Fibroblast of skin of right biceps (primary cell): ENCODE data around the gene WDR76.
"Not testable (repeated sequence)": the region's sequence is repeated elsewhere in the genome, so short reads cannot be mapped to it uniquely, and the experiment has no call there.

Experiments used
- DNase-seq: peaks from one replicate; pipeline ENCODE4 v3.0.0-alpha.2; 2013

The WDR76 gene

GRCh38 chr15:43826508-43827341, at the start of gene WDR76:
Gene WDR76, plus strand, starts transcription at chr15:43827002. Its CDS starts 31 bp downstream, at chr15:43827033.
- peak; percentile 88 for DNase-seq

DNA sequence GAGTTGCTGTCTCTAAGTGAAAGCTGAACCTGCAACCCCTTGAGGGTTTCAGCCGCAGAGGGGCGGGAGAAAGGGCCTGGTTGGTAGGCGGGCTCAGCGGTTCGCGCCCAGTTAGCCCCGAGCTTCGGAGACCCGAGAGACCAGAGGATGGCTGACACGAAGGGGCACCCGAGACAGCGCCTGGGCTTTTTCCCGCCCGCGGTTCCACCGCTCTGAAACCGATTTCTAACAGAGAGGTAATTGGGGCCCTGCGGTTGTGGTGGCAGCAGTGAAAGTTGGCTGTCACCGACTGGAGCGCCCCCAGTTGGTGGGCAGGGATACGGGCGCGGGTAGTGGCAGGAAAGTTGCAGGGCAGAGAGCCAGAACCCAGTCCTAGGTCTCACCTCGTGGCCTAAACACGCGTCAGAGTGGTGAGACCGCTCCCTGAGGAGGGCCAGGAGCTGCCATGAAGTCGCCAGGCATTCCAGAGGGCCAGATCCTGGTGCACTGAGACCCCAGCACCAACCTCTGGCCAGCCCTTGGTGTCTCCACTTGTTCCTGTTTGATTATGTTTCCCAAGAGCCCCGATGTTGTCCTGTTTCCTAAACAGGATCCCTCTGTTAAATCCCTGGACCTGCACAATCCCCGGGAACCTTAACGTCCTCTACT, 49.4 kb upstream of the WDR76 start:
- peak; percentile 67 for DNase-seq

- DNase-seq = no peak
Observed at GRCh38 chr15:43779016-43779415, 47.8 kb upstream of the WDR76 start.

DNA sequence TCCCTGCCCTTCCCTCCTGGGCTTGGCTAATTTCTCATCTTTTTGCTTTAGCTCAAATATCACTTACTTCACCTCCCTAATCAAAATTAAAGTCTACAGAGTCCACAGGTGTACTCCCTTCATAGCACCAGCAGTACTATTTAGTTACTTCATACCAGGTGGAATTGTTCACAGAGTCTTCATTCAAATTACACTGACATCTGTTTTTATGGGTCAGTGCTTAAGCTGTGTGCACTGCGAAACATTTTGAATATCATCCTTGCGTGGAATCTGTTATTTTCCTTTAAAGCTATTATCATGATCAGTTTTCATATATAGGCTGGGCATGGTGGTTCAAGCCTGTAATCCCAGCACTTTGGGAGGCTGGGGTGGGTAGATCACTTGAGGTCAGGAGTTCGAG, 37.4 kb upstream of the WDR76 start:
- DNase-seq = no peak

DNA sequence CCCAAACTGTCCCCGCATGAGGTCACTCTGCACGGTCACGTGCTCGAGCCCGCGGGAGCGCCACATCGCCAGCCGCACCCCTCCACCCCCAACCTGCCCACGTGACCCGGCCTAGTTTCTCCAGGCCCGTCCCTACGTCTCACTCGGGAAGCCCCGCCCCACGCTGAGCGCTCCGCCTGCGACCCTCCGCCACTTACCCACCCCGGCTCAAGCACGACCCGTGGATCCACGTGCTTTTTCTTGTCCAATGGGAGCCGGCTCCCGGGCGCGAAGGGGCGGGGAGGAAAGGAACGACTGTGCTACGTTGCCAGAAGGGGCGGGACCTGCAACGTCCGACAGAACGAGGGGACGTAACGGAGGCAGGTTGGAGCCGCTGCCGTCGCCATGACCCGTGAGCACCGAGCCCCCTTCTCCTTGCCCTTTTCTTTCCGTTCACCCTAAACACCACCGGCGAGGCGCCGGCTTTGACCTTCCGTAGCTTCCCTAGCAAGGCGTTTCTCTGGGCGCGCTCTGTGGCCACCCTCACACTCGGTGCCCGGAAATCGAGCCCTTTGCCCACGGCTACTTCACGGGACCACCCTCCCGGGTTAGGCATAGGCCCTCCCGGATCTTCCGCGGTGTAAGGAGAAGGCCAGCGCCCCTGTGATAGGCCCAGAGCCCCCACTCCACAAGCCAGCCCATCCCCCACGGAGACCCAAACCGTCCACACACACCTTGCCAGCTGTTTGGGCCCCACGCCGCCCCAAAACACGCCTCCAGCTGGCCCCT, 34.6 kb upstream of the WDR76 start, which contains the start of gene SERF2:
Gene SERF2 (plus strand): TSS at position 328 of the 768 bp plus-strand sequence. CDS start 57 bp downstream, at position 385.
- peak; percentile 100 for DNase-seq

DNA sequence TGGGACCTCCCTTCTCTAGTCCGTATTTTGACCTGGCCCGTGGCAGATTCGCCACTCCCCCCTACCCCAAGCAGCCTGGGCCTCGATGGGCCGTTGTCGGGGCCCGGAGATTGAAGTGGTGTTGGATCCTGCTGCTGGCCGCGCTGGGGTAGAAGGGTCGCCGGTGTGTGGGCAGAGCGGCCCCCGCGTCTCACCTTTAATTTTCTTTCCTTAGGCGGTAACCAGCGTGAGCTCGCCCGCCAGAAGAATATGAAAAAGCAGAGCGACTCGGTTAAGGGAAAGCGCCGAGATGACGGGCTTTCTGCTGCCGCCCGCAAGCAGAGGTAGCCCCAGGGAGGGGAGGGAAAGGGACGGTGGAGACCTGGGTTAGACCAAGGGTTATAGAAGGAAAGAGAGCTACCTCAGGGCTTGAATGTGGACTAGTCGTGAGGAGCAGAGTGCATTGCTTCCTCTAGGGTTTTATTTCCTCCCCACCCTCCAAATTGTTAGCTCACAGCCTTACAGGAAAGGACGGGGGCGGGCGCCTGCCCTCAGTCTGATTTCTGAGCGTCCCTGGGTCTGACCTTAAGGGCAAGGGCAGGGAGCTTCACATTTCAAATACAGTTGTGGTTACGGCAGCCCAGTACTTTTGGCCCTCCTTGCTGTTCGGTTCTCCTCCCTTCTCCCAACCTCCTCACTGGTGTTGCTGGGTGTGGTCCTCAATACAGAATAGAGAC, 33.9 kb upstream of the WDR76 start:
- peak; percentile 52 for DNase-seq

GRCh38 chr15:43793647-43794046, 33.2 kb upstream of the WDR76 start:
- DNase-seq = no peak

GRCh38 chr15:43794269-43795037, 32.3 kb upstream of the WDR76 start:
- peak; percentile 70 for DNase-seq

- DNase-seq = no peak
Observed at GRCh38 chr15:43795197-43795596, 31.6 kb upstream of the WDR76 start.

DNA sequence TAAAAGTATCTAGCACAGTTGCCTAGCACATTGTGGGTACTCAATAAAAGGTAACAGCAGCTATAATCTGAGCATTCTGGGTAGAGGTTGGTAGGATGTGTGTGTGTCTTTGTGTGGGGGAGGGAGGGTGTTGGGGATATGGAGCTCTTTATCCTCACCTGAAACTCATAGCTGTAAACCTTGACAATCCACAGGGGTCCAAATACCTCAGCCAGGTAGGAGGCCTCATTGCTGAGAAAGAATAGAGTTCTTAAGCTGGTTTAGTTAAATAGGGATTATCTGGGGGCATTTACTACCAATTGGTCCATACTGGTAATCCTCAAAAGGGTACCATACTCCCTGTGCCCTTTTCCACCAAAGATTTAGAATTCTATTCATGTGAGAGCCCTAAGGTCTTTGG, 30.8 kb upstream of the WDR76 start:
- no peak for DNase-seq

DNA sequence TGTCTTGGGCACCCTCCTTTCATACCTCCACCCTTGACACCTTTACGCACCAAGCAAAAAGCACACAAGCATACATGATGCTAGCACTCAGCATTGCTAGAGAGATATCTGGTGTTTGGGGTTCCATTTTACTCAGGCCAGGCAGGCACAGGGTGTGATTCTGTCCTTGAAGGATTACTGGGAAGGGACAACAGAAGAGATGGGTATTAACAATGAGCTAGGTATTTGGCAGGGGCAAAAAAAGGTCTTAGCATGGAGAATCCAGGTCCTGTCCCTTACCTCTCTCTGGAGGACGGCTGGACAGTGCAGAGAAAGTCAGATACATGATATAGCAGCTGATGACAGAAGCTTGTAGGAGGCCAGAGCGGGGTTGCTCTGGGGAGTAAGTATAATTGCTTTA, 30.2 kb upstream of the WDR76 start:
- no peak for DNase-seq

- no peak for DNase-seq
Observed at GRCh38 chr15:43799209-43799944, 27.4 kb upstream of the WDR76 start.

GRCh38 chr15:43799945-43800285, 26.9 kb upstream of the WDR76 start, which contains the start of gene SERINC4:
Gene SERINC4, minus strand, starts transcription at chr15:43800220. Its CDS starts 234 bp downstream, at chr15:43799986.
- no peak for DNase-seq

GRCh38 chr15:43800286-43801141, 26.3 kb upstream of the WDR76 start, which contains the start of gene HYPK:
Gene HYPK, plus strand, starts transcription at chr15:43800599. Its CDS starts 24 bp downstream, at chr15:43800623.
- DNase-seq = peak; percentile 84

- not testable (repeated sequence) for DNase-seq
Observed at GRCh38 chr15:43802676-43803075, 24.1 kb upstream of the WDR76 start.

GRCh38 chr15:43808435-43808950, 18.3 kb upstream of the WDR76 start:
- no peak for DNase-seq

- no peak for DNase-seq
Observed at GRCh38 chr15:43808960-43809678, 17.7 kb upstream of the WDR76 start.

DNA sequence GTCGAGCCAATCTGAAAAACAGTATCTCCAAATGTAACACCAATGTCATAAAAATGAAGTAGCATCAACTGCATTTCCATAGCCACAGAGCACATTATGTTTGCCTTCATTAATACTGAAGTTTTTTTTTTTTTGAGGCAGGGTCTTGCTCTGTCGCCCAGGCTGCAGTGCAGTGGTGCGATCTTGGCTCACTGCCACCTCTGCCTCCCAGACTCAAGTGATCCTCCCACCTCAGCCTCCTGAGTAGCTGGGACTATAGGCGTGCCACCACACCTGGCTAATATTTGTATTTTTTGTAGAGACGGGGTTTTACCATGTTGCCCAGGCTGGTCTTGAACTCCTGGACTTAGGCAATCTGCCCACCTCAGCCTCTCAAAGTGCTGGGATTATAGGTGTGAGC, 11.7 kb upstream of the WDR76 start:
- DNase-seq = not testable (repeated sequence)

DNA sequence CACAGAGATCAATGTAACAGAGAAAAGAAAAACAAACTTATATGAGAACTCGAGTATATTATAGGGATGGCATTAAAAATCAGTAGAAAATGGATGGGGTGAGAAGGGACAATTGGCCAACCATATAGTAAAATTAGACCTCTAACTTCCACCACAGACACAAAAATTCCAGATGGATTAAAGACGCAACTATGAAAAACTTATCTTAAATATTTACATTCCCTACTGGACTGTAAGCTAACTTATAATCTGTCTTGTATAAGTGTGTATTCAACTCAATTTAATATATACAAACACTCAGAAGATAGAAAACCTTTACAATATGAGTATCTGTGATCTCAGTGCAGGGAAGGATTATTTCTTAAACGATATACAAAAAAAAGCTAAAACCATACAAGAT, 5.3 kb upstream of the WDR76 start:
- no peak for DNase-seq
